ENCODE data around the gene NCKAP5.

NCKAP5 gene

GRCh38 chr2:132752421-132753206, 815.6 kb downstream of the NCKAP5 start:
- no peaks in the 10 kb centered on the region for H3K27me3 ChIP-seq (ENCODE audit: control insufficient read depth in 1 of 2, insufficient read depth in 1 of 2, low read length in 2 of 2)
- no peak for DNase-seq
- no peak overlapping the region for H2BK5ac ChIP-seq (ENCODE audit: low read depth, low read length, poor library complexity, severe bottlenecking)

GRCh38 chr2:132751836-132752235, 816.4 kb downstream of the NCKAP5 start:
- no peak overlapping the region for H2AK5ac ChIP-seq (ENCODE audit: low read length, severe bottlenecking)
- no peak overlapping the region for H4K91ac ChIP-seq (ENCODE audit: low read length)
- H3K27ac ChIP-seq (ENCODE audit: low read length, poor library complexity, severe bottlenecking), result no peak overlapping the region
- H2BK15ac ChIP-seq (ENCODE audit: low read depth, poor library complexity, severe bottlenecking), result no peak overlapping the region
- H3K4ac ChIP-seq (ENCODE audit: low read depth in 1 of 2, low read length in 2 of 2), result no peak overlapping the region
- H3K9ac ChIP-seq (ENCODE audit: low read length), result no peak overlapping the region
- H3K4me2 ChIP-seq (ENCODE audit: low read length, poor library complexity, severe bottlenecking), result no peak overlapping the region
- H2BK120ac ChIP-seq (ENCODE audit: low read depth, low read length), result no peak overlapping the region
- H3K27me3 ChIP-seq (ENCODE audit: control insufficient read depth in 1 of 2, insufficient read depth in 1 of 2, low read length in 2 of 2), result no peaks in the 10 kb centered on the region
- no peak overlapping the region for H2AFZ ChIP-seq (ENCODE audit: low read depth, low read length)
- H3K79me1 ChIP-seq (replicated peaks; ENCODE audit: low read length, poor library complexity, severe bottlenecking), result no peaks in the 10 kb centered on the region
- H3K4me1 ChIP-seq (ENCODE audit: control insufficient read depth, insufficient read depth, low read depth, low read length), result peaks cover 2% of the 10 kb centered on the region
- no peak overlapping the region for H2BK5ac ChIP-seq (ENCODE audit: low read depth, low read length, poor library complexity, severe bottlenecking)
- DNase-seq, result no peak
- H3K14ac ChIP-seq (ENCODE audit: low read length in 2 of 2), result no peak overlapping the region
- no peak overlapping the region for H3K18ac ChIP-seq (ENCODE audit: low read depth in 1 of 2, low read length in 2 of 2)
- H4K8ac ChIP-seq (ENCODE audit: low read length), result no peak overlapping the region
- no peak overlapping the region for H2BK12ac ChIP-seq (ENCODE audit: low read length in 2 of 2)
- H3K23ac ChIP-seq (ENCODE audit: low read length in 2 of 2), result no peak overlapping the region
- H3K4me3 ChIP-seq (ENCODE audit: insufficient read depth in 1 of 2, low read depth in 1 of 2, low read length in 2 of 2), result no peak overlapping the region
- H3K36me3 ChIP-seq (ENCODE audit: control insufficient read depth in 1 of 2, insufficient read depth in 2 of 2, low read depth in 1 of 2, low read length in 2 of 2), result no peaks in the 10 kb centered on the region
- no peaks in the 10 kb centered on the region for H3K9me3 ChIP-seq (ENCODE audit: control insufficient read depth, low read length)

More at GRCh38 chr2:132752421-132753206, 815.6 kb downstream of the NCKAP5 start:
- Histone ChIP-seq H3K4me2 (ENCODE audit: low read length, poor library complexity, severe bottlenecking) (no peak overlapping the region), H4K8ac (ENCODE audit: low read length) (no peak overlapping the region), H3K4ac (ENCODE audit: low read depth in 1 of 2, low read length in 2 of 2) (no peak overlapping the region), H2AK5ac (ENCODE audit: low read length, severe bottlenecking) (no peak overlapping the region), H2BK15ac (ENCODE audit: low read depth, poor library complexity, severe bottlenecking) (no peak overlapping the region), H3K9me3 (ENCODE audit: control insufficient read depth, low read length) (no peaks in the 10 kb centered on the region), H3K79me1 (replicated peaks; ENCODE audit: low read length, poor library complexity, severe bottlenecking) (no peaks in the 10 kb centered on the region), H3K9ac (ENCODE audit: low read length) (no peak overlapping the region), H3K14ac (ENCODE audit: low read length in 2 of 2) (no peak overlapping the region), H4K91ac (ENCODE audit: low read length) (no peak overlapping the region), H2AFZ (ENCODE audit: low read depth, low read length) (no peak overlapping the region), H3K4me3 (ENCODE audit: insufficient read depth in 1 of 2, low read depth in 1 of 2, low read length in 2 of 2) (no peak overlapping the region), H3K27ac (ENCODE audit: low read length, poor library complexity, severe bottlenecking) (no peak overlapping the region), H3K4me1 (ENCODE audit: control insufficient read depth, insufficient read depth, low read depth, low read length) (peaks cover 2% of the 10 kb centered on the region), H3K23ac (ENCODE audit: low read length in 2 of 2) (no peak overlapping the region), H3K36me3 (ENCODE audit: control insufficient read depth in 1 of 2, insufficient read depth in 2 of 2, low read depth in 1 of 2, low read length in 2 of 2) (no peaks in the 10 kb centered on the region), H3K18ac (ENCODE audit: low read depth in 1 of 2, low read length in 2 of 2) (no peak overlapping the region), H2BK12ac (ENCODE audit: low read length in 2 of 2) (no peak overlapping the region), H2BK120ac (ENCODE audit: low read depth, low read length) (no peak overlapping the region)
- 77% methylated on average over 4 of the region's 5 CpGs for WGBS

- H3K9me3 ChIP-seq (ENCODE audit: control insufficient read depth, low read length), result no peaks in the 10 kb centered on the region
- no peak for DNase-seq
- peaks cover 2% of the 10 kb centered on the region for H3K4me1 ChIP-seq (ENCODE audit: control insufficient read depth, insufficient read depth, low read depth, low read length)
- no peak overlapping the region for H3K18ac ChIP-seq (ENCODE audit: low read depth in 1 of 2, low read length in 2 of 2)
- no peak overlapping the region for H3K23ac ChIP-seq (ENCODE audit: low read length in 2 of 2)
- H2BK15ac ChIP-seq (ENCODE audit: low read depth, poor library complexity, severe bottlenecking), result no peak overlapping the region
- H2AK5ac ChIP-seq (ENCODE audit: low read length, severe bottlenecking), result no peak overlapping the region
- H3K4me2 ChIP-seq (ENCODE audit: low read length, poor library complexity, severe bottlenecking), result no peak overlapping the region
- H2BK5ac ChIP-seq (ENCODE audit: low read depth, low read length, poor library complexity, severe bottlenecking), result no peak overlapping the region
- H3K36me3 ChIP-seq (ENCODE audit: control insufficient read depth in 1 of 2, insufficient read depth in 2 of 2, low read depth in 1 of 2, low read length in 2 of 2), result no peaks in the 10 kb centered on the region
- H4K8ac ChIP-seq (ENCODE audit: low read length), result no peak overlapping the region
- H3K14ac ChIP-seq (ENCODE audit: low read length in 2 of 2), result no peak overlapping the region
- H2BK12ac ChIP-seq (ENCODE audit: low read length in 2 of 2), result no peak overlapping the region
- no peaks in the 10 kb centered on the region for H3K79me1 ChIP-seq (replicated peaks; ENCODE audit: low read length, poor library complexity, severe bottlenecking)
- H3K4me3 ChIP-seq (ENCODE audit: insufficient read depth in 1 of 2, low read depth in 1 of 2, low read length in 2 of 2), result no peak overlapping the region
- H3K4ac ChIP-seq (ENCODE audit: low read depth in 1 of 2, low read length in 2 of 2), result no peak overlapping the region
- no peak overlapping the region for H3K27ac ChIP-seq (ENCODE audit: low read length, poor library complexity, severe bottlenecking)
- H2BK120ac ChIP-seq (ENCODE audit: low read depth, low read length), result no peak overlapping the region
- H2AFZ ChIP-seq (ENCODE audit: low read depth, low read length), result no peak overlapping the region
- no peak overlapping the region for H4K91ac ChIP-seq (ENCODE audit: low read length)
- no peaks in the 10 kb centered on the region for H3K27me3 ChIP-seq (ENCODE audit: control insufficient read depth in 1 of 2, insufficient read depth in 1 of 2, low read length in 2 of 2)
- H3K9ac ChIP-seq (ENCODE audit: low read length), result no peak overlapping the region
Observed at GRCh38 chr2:132750606-132751005, 817.7 kb downstream of the NCKAP5 start.

GRCh38 chr2:132747046-132747445, 821.2 kb downstream of the NCKAP5 start:
- Histone ChIP-seq H3K36me3 (ENCODE audit: control insufficient read depth in 1 of 2, insufficient read depth in 2 of 2, low read depth in 1 of 2, low read length in 2 of 2) (no peaks in the 10 kb centered on the region), H3K4ac (ENCODE audit: low read depth in 1 of 2, low read length in 2 of 2) (no peak overlapping the region), H4K8ac (ENCODE audit: low read length) (no peak overlapping the region), H3K18ac (ENCODE audit: low read depth in 1 of 2, low read length in 2 of 2) (no peak overlapping the region), H2BK15ac (ENCODE audit: low read depth, poor library complexity, severe bottlenecking) (no peak overlapping the region), H3K9ac (ENCODE audit: low read length) (no peak overlapping the region), H3K27me3 (ENCODE audit: control insufficient read depth in 1 of 2, insufficient read depth in 1 of 2, low read length in 2 of 2) (no peaks in the 10 kb centered on the region), H3K14ac (ENCODE audit: low read length in 2 of 2) (no peak overlapping the region), H2BK120ac (ENCODE audit: low read depth, low read length) (no peak overlapping the region), H3K4me3 (ENCODE audit: insufficient read depth in 1 of 2, low read depth in 1 of 2, low read length in 2 of 2) (no peak overlapping the region), H3K27ac (ENCODE audit: low read length, poor library complexity, severe bottlenecking) (no peak overlapping the region), H3K9me3 (ENCODE audit: control insufficient read depth, low read length) (peaks cover 6% of the 10 kb centered on the region), H4K91ac (ENCODE audit: low read length) (no peak overlapping the region), H3K4me1 (ENCODE audit: control insufficient read depth, insufficient read depth, low read depth, low read length) (no peaks in the 10 kb centered on the region), H2AFZ (ENCODE audit: low read depth, low read length) (no peak overlapping the region), H3K23ac (ENCODE audit: low read length in 2 of 2) (no peak overlapping the region), H2BK5ac (ENCODE audit: low read depth, low read length, poor library complexity, severe bottlenecking) (no peak overlapping the region), H3K4me2 (ENCODE audit: low read length, poor library complexity, severe bottlenecking) (no peak overlapping the region), H3K79me1 (replicated peaks; ENCODE audit: low read length, poor library complexity, severe bottlenecking) (no peaks in the 10 kb centered on the region), H2BK12ac (ENCODE audit: low read length in 2 of 2) (no peak overlapping the region), H2AK5ac (ENCODE audit: low read length, severe bottlenecking) (no peak overlapping the region)
- no peak for DNase-seq
- WGBS, result 43% methylated on average over 1 of the region's 2 CpGs
